KBM-7 (cell line): ENCODE measurements around the gene TMED3.

ENCODE experiments used
- DNase-seq: peaks from one replicate; pipeline ENCODE4 v3.0.0-alpha.2; 2015
- in situ Hi-C: fragments of 300-500 bp; cut with MboI; formaldehyde crosslinking; loops from 2 replicates; pipeline ENCODE4 v1.14.3; 2020; ENCODE audit warnings: low sequenced_read_pairs, low pct_unique_long_range_greater_than_20kb, mixed read lengths

Gene TMED3

DNA sequence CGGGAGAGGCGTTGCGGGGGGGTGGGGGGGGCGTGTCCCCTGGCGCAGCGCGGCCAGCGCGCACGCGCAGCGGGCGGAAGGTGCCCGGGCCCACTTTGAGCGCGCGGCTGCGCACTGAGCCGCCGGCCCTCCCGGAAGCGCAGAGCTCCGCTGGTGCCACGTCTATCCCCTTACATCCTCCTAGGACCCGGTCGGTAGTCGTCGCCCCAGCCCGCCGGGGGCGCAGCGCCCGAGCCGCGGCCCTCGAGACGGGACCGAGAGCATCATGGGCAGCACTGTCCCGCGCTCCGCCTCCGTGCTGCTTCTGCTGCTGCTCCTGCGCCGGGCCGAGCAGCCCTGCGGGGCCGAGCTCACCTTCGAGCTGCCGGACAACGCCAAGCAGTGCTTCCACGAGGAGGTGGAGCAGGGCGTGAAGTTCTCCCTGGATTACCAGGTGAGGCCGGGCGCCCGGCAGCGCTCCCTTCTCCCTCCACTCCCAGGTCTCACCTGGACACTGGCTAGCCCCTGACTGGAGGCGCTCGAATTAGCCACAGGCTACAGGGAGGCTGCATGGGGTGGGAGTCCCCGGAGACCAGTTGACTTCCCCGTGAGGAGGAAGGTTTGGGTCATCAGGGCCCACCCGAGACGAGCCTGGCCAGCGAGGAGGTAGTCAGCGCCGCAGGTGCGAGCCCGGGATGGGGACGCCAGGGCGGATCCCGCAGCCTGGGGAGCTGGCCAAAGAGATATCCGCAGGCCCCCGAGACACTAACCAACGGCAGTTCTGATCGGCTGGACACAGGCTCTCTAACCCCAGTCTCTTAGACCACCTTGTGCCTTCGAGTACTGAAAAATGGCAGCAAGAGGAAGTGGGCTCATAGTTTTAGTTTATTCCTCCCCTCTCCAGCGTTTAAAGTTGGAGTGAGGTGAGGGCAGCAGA lies at the start of gene TMED3:
TMED3 (plus strand) TSS at position 128 of the 916 bp plus-strand sequence; CDS start at position 266, 138 bp downstream.
- in situ Hi-C loops, result no loop called here
- peak; percentile 96 for DNase-seq

DNA sequence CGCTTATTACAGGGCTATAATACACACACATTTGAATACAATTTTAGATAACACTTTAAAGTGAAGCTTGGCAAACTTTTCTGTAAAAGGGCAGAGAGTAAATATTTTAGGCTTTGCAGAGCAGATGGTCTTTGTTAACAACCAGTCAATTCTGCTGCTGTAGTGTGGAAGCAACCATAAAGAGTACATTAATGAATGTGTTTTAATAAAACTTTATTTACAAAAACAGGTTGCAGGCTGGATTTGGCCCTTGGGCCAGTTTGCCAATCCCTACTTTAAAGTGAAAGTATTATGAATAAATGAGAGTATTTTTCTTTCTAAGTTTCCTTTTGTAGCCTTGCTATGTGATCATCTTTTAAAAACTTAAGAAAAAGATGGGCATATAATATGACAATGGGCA lies 49.1 kb upstream of the TMED3 start:
- in situ Hi-C loops, result no loop called here
- no peak for DNase-seq

DNA sequence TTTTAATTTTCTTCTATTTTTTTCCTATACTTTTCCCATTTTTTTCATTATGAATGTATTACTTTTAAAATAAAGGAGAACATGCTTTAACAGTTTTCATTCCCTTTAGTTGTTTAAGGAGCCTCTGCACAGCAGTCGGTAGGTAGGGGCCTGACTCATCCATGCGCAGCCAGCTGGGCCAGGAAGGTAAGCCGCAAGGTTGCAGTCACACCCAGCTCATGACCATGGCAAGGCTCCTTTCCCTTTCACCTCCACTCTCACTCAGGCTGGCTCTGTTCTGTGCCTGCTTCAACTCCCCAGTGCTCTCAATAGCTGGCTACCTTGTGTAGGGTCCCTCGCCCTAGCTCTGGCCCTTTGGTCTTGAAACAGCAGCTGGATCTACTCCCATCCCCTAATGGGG lies 45.7 kb upstream of the TMED3 start:
- in situ Hi-C loops, result no loop called here
- no peak for DNase-seq

DNA sequence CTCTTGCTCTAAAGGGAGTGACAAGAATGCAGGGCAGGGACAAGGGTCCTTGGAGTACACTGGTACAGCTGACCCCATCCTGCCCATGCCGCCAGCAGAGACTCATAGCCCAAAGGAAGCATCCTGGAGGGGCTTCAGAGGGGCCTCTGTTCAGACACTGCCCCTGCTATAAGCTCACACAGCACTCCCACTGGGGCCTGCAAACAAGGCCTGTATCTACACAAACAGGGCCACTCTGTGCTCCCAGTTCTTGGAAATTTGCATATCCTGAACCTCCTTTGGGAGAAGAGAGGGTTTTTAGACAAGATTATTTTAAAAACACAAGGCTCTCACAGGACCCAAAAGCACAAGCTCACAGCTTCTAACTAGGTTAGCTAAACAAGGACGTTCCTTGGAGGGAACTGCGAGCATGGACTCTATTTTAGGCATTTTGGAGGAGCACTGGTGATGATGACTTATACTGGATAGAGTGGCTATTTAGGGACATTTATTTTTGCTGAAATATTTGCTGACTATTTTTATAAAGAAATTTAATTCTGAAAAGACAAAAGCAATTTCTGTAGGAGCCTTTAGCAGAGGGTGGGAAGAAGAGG lies 44.8 kb upstream of the TMED3 start:
- in situ Hi-C loops, result no loop called here
- DNase-seq, result no peak

DNA sequence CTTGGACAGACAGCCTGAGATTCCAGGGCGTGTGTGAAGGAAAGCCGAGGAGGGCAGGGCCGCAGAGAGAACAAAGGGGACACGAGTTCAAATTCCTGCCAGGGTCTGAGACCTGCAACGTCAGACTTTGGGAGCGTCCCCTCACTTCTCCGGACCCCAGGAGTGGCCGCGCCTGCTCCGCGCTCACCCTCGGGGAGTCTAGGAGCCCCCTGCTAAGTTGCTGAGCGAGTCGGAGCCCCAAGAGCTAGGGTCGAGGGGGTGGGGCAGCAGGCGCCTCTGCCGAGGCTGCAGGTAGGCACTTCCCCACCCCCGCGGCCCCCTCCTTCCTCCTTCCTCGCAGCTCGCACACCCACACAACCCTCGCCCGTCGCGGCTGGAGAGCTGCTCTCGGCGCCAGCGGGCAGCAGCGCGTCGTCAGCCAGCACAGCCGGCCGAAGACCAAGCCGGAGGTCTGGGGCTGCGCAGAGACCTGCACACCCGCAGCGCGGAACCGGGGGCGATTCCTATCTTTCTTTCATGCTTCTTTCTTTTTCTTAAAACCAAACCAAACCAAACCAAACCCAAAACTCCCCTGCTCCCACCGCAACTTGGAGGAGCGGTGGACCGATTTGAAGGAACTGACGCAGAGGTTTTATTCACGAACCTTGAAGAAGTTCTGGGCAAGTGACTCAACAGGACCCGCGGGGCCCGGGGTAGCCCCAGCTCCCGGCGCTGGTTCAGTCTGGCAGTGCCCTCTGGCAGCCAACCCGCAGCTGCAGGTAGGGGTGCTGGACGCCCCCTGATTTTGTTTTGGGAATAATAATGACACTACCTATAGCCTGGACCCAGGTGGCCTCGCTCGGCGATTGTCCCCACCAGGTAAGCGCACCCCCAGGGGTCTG lies 28.3 kb upstream of the TMED3 start, which contains the start of gene ANKRD34C:
ANKRD34C (plus strand) TSS at position 352 of the 881 bp plus-strand sequence. CDS start 10,563 bp downstream, outside the sequence.
- DNase-seq, result no peak
- in situ Hi-C loops, result no loop called here

DNA sequence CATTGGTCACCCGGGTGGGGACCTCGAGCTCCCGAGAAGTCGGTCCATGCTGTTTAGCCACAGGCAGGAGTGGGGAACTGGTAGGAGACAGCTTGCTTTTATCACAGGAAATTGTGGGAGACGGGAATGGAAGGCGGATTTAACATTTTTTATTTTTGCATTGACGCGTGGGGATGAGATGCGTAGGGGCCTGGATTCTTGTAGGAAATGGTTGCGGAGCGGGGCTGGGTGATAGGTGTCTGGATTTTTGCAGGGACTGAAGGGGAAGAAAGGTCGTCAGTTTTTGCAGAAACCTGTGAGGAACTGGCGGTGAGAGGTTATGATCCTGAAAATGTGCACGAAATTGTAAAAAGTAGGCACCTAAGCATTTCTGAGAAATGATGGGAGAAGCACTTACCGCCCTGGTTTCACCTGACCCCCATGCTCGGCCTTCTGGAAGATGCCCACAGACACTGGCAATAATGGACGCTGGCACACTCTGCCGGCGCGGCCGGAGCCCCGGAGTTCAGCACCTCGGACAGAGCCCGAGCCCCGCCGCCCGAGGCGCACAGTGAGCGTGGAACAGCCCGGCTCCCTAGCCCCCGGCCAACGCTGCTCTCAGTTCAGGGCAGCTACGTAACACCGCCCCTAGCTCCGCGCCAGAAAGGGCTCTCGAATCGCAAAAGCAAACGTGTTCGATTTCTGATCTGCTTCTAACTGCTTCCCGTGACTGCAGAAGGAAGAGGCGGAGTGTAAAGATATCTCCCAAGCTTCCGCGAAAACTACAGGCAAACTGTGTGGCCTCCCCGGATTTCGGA lies 27.5 kb upstream of the TMED3 start:
- in situ Hi-C loops, result no loop called here
- DNase-seq, result peak; percentile 63

DNA sequence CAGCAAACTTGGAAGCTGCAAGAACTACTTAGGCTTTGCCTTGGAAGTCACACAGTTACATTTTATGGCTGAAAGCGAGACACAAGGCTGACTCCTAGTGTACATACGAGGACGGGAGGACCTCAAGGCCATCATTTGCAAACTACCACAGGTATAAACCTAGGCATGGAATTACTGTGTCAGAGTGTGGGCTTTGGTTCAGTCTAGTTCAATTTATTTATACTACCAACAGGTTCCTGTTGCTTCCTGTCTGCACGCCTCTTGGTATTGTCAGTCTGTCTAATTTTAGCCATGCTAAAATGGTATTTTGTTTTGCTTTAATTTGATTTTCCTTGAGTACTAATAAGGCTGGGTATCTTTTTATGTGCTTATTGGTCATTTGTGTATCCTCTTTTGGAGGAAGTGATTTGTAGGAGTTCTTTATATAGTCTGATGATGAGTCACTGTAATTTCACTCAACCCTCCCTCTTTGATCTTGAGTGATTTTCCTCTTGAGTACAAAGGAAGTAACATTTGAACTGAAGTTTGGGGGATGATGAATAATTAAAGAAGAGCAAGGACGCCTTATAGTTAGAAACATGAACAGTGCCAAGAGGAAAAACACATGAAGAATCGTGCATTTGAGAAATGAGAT lies 20.2 kb upstream of the TMED3 start:
- in situ Hi-C loops, result no loop called here
- no peak for DNase-seq

DNA sequence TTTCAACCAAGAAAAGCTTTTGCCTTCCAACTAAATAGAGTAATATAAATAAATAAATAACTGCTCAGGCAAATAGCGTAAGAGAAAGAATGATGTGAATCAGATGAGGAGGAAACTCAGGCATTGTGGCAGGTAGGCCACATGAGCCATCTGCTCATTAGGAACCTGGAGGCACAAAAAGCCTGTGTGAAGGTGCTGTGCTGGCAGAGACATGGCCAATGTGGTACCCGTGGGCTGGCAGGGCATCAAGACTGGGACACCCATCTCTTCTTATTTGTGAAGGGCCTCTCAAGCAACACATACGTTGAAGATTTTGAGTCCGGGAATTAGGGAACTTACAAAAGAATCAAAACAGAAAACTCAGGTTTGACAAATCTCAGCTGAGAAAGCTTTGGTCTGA lies 18.9 kb upstream of the TMED3 start:
- no peak for DNase-seq
- in situ Hi-C loops, result no loop called here

DNA sequence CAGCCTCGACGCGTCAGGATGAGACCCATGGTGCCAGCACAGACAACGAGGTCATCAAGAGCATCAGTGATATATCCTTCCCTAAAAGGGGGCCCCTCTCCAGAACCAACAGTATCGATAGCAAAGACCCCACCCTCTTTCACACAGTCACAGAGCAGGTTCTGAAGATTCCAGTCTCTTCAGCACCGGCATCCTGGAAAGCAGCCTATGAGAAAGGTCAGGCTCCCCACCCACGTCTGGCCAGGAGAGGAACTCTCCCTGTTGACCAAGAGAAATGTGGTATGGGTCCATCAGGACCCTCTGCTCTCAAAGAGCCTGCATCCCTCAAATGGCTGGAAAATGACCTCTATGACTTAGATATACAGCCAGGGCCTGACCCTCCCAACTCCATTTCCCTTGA lies 16.8 kb upstream of the TMED3 start:
- in situ Hi-C loops, result no loop called here
- DNase-seq, result no peak

DNA sequence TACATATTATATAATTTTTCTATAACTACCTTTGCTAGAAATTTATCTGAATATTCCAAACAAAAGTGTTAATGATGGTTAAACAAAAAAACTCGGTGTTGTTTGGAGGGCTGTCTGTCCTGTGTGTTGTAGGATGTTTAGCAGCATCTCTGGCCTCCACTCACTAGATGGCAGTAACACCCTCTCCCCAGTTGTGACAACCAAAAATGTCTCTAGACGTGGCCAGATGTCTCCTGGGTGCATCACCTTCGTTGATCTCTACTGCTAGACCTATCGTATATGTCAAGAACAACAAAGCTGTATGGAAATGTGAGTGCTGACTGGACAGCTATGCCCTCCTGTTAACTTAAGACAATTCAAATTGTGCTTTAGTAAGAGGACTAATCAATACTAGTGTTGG lies 14.3 kb upstream of the TMED3 start:
- DNase-seq, result peak; percentile 26
- in situ Hi-C loops, result no loop called here

DNA sequence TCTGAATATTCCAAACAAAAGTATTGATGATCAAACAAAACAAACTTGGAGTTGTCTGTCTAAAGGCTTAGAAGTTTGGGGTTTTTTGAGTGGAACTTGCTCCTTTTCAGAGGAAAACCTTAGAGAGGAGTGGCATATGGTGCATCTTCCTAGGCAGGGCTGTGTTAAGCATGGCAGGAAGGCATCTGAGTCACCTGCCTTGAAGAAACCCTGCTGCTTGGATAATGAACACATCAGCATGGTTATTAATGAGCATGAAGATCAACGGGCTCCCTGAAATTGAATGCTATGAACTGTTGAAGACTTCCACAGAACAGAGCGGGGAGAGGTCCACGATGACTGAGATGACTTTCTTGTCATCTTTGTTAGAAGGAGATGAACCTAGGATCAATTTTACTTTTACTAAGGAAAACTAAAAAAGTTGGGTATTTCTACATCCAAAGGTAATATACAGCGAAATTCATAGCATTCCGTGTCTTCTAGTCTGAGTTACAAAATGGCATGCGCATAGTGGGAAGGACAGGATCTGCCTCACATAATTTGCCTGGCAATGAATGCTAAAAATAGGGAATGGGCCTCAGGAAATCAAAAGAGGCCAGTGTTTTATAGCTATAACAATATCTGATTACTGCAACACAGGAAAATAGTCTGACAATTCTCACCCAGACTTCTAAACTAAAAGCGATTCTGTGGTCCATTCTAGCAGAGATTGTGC lies 11.6 kb upstream of the TMED3 start:
- no peak for DNase-seq
- in situ Hi-C loops, result no loop called here

DNA sequence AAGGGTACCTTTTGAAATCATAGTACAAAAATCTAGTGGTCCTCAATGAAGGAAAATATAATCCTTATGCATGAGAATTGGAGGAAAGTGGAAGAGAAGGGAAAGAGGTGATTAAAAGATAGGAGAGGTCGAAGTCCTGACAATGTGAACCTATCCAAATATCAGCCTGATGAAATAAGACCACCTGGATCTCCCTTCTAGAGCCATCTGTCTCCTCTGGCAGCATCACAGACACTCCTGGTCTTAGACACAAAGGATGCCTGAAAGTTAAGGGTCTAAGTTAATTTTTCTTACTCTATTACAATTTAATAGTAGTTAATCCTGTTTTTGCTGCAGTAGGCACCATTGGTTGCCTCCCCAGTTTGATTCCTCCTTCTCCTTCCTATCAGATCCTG lies 11.1 kb upstream of the TMED3 start:
- no peak for DNase-seq
- in situ Hi-C loops, result no loop called here

DNA sequence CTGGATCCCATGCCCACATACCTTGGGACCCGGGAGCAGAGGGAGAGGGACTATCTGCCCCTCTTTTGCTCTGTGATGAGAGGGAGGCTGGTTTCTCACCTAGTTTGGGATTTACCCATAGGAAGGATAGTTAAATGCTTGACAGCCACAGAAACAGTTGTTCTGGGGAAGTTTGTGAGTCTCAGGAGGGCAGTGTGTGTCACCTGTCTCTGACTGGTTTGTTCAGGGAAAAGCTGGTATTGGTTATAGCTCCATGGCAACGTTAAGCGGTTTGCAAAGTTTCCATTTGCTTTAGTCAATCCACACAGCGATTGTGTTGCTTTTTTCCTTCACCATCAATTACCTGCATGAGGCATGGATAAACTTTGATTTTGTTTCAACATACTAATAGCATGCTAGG lies 3.7 kb upstream of the TMED3 start:
- in situ Hi-C loops, result no loop called here
- no peak for DNase-seq

DNA sequence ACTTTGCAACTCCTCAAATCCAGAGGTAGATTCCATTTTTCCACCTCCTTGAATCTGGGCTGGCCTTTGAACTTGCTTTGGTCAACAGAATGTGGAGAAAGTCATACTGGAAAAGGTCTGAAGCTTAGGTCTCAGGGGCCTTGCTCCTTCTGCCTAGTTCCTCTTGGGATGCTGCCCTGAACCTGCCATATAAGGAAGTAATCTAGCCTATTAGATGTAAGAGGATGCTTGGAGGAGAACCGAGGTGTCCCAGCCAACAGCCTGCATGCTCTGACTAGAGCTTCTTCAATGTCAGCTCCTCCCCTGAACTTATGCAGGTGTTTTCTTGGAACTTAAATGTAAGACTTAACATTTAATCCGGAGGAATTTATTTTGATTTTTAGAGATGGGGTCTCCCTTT lies 2.0 kb upstream of the TMED3 start:
- DNase-seq, result peak; percentile 32
- in situ Hi-C loops, result no loop called here

DNA sequence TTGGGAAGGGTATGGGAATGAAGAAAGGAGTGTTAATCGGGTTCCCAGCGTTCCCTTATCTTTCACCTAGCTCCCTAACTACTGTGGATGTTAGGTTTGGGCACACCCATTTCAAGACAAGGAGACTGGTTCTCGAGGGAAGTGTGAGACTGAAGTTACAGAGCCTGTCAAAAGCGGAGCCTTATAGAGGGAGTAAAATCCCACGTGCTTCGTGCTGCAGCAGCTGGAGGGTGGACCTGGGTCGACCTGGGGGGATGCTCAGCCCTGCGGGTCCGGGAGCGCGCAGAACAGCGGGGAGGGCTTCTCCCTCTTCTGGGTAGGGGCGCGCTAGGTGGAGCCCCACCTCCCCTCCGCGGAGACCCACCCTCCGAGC lies 314 bp upstream of the TMED3 start:
- DNase-seq, result no peak
- in situ Hi-C loops, result no loop called here

DNA sequence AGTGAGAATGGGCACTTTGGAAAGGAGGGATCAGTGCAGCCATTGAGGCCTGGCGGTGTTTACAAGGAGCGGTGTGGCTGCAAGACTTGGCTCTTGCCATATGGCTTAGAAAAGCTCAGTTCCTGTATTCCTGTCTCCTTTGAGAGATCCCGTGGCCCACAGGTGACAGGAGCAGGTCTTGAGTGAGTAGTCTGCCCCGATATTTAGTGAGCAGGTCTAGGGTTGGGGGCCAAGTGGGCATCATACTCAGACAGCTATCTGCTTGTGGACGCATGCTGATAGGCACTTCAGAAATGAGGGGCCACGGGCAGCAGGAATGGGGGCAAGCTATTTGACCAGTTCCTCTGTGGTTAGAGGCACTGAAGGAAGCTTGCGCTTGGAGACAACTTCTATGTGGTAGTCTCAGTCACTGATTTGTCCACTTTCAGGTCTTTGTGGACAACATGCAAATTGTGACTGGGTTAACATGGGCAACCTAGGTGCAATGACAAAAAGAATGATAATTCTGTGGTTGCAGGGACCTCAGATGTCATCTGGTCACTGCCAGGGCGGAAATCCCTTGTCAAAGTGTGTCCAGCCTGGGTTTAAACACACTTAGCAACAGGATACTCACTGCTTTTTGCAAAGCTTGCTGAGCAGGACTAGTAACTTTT lies 1.1 kb downstream of the TMED3 start:
- peak; percentile 63 for DNase-seq
- in situ Hi-C loops, result no loop called here

DNA sequence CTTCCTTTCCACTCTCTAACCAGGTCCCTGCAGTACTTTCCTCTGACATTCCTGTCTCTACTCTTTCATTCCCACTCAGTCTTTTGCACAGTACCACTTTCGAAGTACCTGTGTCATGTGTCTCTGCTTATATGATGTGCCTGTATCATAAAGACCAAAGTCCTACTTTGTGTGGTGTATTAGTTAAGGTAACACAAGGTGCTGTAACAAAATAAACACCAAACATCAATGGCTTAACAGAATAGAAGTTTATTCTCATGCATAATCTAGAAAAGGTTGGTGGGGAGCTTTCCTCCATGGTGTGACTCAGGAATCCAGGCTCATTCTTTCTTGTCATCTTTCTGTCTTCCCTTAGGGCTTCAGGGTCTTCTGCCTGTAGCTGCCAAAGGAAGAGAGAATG lies 3.3 kb downstream of the TMED3 start:
- no peak for DNase-seq
- in situ Hi-C loops, result no loop called here

DNA sequence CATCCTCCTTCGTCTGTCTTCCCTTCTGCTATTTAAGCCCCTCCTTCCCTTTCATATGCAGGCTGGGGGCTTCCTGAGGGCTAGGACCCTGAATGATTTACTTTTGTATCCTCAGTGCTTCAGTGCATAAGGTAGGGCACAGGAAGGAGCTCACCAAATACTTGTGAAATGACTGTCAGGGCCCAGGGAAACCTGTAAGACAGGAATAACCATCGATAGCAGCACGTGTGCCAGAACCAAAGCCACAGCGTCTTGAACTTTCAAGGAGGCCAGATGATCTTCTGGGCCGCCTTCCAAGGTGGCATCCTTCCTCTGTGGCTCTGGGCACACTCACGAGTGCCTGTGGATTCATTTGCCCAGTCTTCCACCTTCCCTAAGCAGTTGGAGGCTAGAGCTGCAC lies 3.9 kb downstream of the TMED3 start:
- DNase-seq, result no peak
- in situ Hi-C loops, result no loop called here
